ENCODE data around the gene ZNF438.

DNA sequence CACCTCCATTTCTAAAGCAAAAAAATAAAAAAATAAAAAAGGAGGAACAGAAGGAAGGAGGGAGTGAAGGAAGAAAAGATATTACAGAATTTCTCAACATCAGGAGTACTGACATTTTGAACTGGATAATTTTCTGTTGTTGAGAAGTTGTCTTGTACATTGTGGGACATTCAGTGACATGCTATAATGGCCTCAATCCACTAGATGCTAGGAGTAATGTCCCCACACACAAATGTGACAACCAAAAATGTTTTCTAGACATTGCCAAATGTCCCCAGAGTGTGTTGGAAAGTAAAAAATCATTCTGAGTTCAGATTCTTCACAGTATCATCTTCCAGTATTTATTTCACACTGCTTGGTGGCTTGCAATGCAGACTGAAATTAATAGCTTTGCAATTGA is 6.5 kb downstream of the ZNF438 start:
- TF ChIP-seq EZH2 (IDR thresholded peaks at IDR 0.05; ENCODE audit: borderline replicate concordance, control insufficient read depth, low read depth, low read length): no peak
- TF ChIP-seq ATF7 (IDR thresholded peaks at IDR 0.05; ENCODE audit: low read depth): no peak
- TF ChIP-seq POLR2A (IDR thresholded peaks at IDR 0.05; ENCODE audit: low read depth, low read length): no peak
- TF ChIP-seq SPI1 (IDR thresholded peaks at IDR 0.05; ENCODE audit: borderline replicate concordance, insufficient read depth, low read depth, low read length): no peak
- TF ChIP-seq, protein P1, sequence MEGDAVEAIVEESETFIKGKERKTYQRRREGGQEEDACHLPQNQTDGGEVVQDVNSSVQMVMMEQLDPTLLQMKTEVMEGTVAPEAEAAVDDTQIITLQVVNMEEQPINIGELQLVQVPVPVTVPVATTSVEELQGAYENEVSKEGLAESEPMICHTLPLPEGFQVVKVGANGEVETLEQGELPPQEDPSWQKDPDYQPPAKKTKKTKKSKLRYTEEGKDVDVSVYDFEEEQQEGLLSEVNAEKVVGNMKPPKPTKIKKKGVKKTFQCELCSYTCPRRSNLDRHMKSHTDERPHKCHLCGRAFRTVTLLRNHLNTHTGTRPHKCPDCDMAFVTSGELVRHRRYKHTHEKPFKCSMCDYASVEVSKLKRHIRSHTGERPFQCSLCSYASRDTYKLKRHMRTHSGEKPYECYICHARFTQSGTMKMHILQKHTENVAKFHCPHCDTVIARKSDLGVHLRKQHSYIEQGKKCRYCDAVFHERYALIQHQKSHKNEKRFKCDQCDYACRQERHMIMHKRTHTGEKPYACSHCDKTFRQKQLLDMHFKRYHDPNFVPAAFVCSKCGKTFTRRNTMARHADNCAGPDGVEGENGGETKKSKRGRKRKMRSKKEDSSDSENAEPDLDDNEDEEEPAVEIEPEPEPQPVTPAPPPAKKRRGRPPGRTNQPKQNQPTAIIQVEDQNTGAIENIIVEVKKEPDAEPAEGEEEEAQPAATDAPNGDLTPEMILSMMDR (IDR thresholded peaks at IDR 0.05 in 2 of 3, conservative IDR thresholded peaks at IDR 0.05 in 1 of 3; ENCODE audit: control insufficient read depth in 2 of 3, extremely low read depth in 1 of 3, insufficient read depth in 1 of 3, low read depth in 3 of 3, low read length in 3 of 3): no peak
- TF ChIP-seq POLR2AphosphoS5 (IDR thresholded peaks at IDR 0.05; ENCODE audit: low read length): no peak
